Right atrium auricular region (tissue), 2 donors: ENCODE results near the gene MYOF. TPM values are rescaled to one million over a fixed set of nuclear protein-coding genes. Genes with fewer than 3 reads are reported as not detected.
A peak's percentile ranks its signal among the peaks of the same experiment; 100 is the strongest.

ENCODE experiments used
- DNase-seq: peaks from one replicate; pipeline ENCODE4 v3.0.0-alpha.2; 2019; ENCODE audit warnings: low spot score
- H3K27ac ChIP-seq, 2 donors: fragments of 200-600 bp; sonication (generic); 1 replicate in 1 of 2; 2 replicates in 1 of 2; pipeline ENCODE4 v1.5.1; 2016 to 2019
- H3K27me3 ChIP-seq, 2 donors: fragments of 200-600 bp; sonication (generic); one replicate each; pipeline versions ENCODE4 v1.5.1 to v1.6.0; 2017 to 2019
- H3K36me3 ChIP-seq: fragments of 200-600 bp; sonication (generic); one replicate; pipeline ENCODE4 v1.5.1; 2016
- H3K4me1 ChIP-seq, 2 donors: fragments of 200-600 bp; sonication (generic); one replicate each; pipeline versions ENCODE4 v1.5.1 to v1.6.0; 2017 to 2019
- H3K4me3 ChIP-seq, 2 donors: fragments of 200-600 bp; sonication (generic); 1 replicate in 1 of 2; 2 replicates in 1 of 2; pipeline ENCODE4 v1.5.1; 2017 to 2019; ENCODE audit warnings: mild to moderate bottlenecking in 1 of 2, moderate library complexity in 1 of 2
- H3K9me3 ChIP-seq, 2 donors: fragments of 200-600 bp; sonication (generic); one replicate each; pipeline ENCODE4 v1.5.1; 2019
- CTCF ChIP-seq, 2 donors: fragments of 200-600 bp; sonication (generic); IDR thresholded peaks; one replicate each; pipeline ENCODE4 v1.5.1; 2019; ENCODE audit warnings: antibody characterized with exemption in 2 of 2
- total RNA-seq, 2 donors: library from RNA; depleted of rRNA; stranded (reverse); fragments of >200 nt; gene quantifications; one replicate each; pipeline ENCODE4 v1.1.0, GENCODE V29; 2016

Gene MYOF
- total RNA-seq, 2 donors from 2014 or later = 13.4 to 14.1 TPM

- no peak overlapping the region for H3K4me3 ChIP-seq
- TF ChIP-seq CTCF (IDR thresholded peaks at IDR 0.05) = no peak
- H3K36me3 ChIP-seq = peaks cover 9% of the 10 kb centered on the region
- peak; percentile 57 for DNase-seq
- H3K27me3 ChIP-seq = no peaks in the 10 kb centered on the region
- H3K4me1 ChIP-seq = peaks cover 0 to 4% of the 10 kb centered on the region in 2 donors
- H3K27ac ChIP-seq = peak overlapping the region; percentile 8 to 16
- no peaks in the 10 kb centered on the region for H3K9me3 ChIP-seq
These were observed 68.9 kb downstream of the MYOF start for GRCh38 chr10:93413252-93413689.

GRCh38 chr10:93412801-93413200, 69.3 kb downstream of the MYOF start:
- Histone ChIP-seq H3K36me3 (peaks cover 9% of the 10 kb centered on the region), H3K27me3 (no peaks in the 10 kb centered on the region), H3K27ac (peak overlapping the region; percentile 8 to 16), H3K4me1 (peaks cover 0 to 4% of the 10 kb centered on the region in 2 donors), H3K9me3 (no peaks in the 10 kb centered on the region), H3K4me3 (no peak overlapping the region)
- TF ChIP-seq CTCF (IDR thresholded peaks at IDR 0.05) = no peak
- DNase-seq = peak; percentile 46

GRCh38 chr10:93410697-93411348, 71.3 kb downstream of the MYOF start:
- H3K4me1 ChIP-seq = no peaks in the 10 kb centered on the region
- no peak for DNase-seq
- peaks cover 16% of the 10 kb centered on the region for H3K36me3 ChIP-seq
- no peaks in the 10 kb centered on the region for H3K9me3 ChIP-seq
- no peaks in the 10 kb centered on the region for H3K27me3 ChIP-seq
- H3K4me3 ChIP-seq = no peak overlapping the region
- no peak for TF ChIP-seq CTCF (IDR thresholded peaks at IDR 0.05)
- H3K27ac ChIP-seq = no peak overlapping the region

GRCh38 chr10:93408783-93409182, 73.4 kb downstream of the MYOF start:
- Histone ChIP-seq H3K27ac (no peak overlapping the region), H3K4me3 (no peak overlapping the region), H3K27me3 (no peaks in the 10 kb centered on the region), H3K9me3 (no peaks in the 10 kb centered on the region), H3K36me3 (peaks cover 18% of the 10 kb centered on the region), H3K4me1 (no peaks in the 10 kb centered on the region)
- TF ChIP-seq CTCF (IDR thresholded peaks at IDR 0.05) = no peak
- peak; percentile 40 for DNase-seq

GRCh38 chr10:93406364-93407145, 75.6 kb downstream of the MYOF start:
- TF ChIP-seq CTCF (IDR thresholded peaks at IDR 0.05) = no peak
- Histone ChIP-seq H3K27me3 (no peaks in the 10 kb centered on the region), H3K4me1 (no peaks in the 10 kb centered on the region), H3K36me3 (peaks cover 24% of the 10 kb centered on the region), H3K4me3 (no peak overlapping the region), H3K9me3 (no peaks in the 10 kb centered on the region), H3K27ac (no peak overlapping the region)
- no peak for DNase-seq
